ENCODE measurements around the gene ARHGAP1.

ARHGAP1 gene

DNA sequence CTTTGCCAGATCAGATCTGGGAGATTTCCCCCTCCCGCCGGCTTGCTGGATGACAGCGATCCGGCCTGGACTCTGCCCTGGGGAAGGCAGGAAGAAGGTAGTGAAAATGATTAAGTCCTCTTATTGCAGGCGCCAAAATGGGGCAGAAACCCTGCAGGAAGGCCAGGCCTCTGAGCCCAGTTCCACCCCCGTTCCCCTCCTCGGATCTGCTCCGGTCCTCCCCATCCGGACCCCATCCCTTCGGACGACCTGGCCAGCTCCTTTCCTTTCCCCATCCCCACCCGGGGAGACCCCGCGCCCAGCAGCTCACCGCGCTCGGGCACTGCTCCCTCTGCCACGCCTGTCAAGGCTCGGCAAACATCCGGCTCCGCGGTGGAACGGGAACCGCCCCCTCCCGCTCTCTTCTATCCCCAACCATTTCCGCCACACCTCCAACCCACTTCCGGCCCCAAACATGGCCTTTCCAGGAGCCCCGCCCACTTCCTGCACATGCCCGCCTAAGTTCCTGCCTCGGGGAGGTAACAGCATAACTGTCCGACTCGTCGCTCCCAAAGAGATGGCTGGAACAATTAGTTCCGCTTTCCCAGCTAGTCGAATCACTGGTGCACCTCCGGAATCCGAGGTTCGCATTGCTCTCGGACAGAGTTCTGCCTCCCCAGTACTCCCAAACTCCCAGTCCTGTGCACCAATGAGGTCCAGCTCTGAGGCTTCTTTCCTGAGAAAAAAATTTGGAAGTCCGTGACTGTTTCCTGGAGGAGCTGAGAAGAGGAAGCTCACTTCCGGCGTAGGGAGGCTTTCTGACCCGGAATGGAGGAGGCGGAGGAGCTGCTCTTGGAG lies at the start of gene ARHGAP1, which contains the start of gene ZNF408:
TSS of gene ARHGAP1 (minus strand) at position 379 of the 837 bp plus-strand sequence. CDS start 4,512 bp downstream, outside the sequence.
TSS of gene ZNF408 (plus strand) at position 791 of the 837 bp plus-strand sequence. CDS start at position 808, 17 bp downstream.
- peak; percentile 100 for DNase-seq (ENCODE audit: low read depth, low spot score)
- Histone ChIP-seq H3K9me3 (ENCODE audit: insufficient read depth, low read length) (no peaks in the 10 kb centered on the region), H3K4me1 (ENCODE audit: insufficient read depth, insufficient read length) (peaks cover 7% of the 10 kb centered on the region), H3K36me3 (ENCODE audit: insufficient read depth, insufficient read length, low read length) (peaks cover 49% of the 10 kb centered on the region), H3K27me3 (ENCODE audit: insufficient read depth, insufficient read length) (no peaks in the 10 kb centered on the region), H3K4me3 (ENCODE audit: insufficient read length, low read depth) (peak within 1 kb of the TSS; percentile 99), H3K9ac (ENCODE audit: insufficient read length, low read depth) (peak within 1 kb of the TSS; percentile 99)
- TF ChIP-seq SUZ12 (IDR thresholded peaks at IDR 0.05; ENCODE audit: extremely low read depth, insufficient read depth, insufficient read length), result no peak
- no peak for TF ChIP-seq ZNF274 (IDR thresholded peaks at IDR 0.05; ENCODE audit: low read depth, low read length)
- TF ChIP-seq YY1 (IDR thresholded peaks at IDR 0.05; ENCODE audit: insufficient read depth, insufficient read length), result no peak

DNA sequence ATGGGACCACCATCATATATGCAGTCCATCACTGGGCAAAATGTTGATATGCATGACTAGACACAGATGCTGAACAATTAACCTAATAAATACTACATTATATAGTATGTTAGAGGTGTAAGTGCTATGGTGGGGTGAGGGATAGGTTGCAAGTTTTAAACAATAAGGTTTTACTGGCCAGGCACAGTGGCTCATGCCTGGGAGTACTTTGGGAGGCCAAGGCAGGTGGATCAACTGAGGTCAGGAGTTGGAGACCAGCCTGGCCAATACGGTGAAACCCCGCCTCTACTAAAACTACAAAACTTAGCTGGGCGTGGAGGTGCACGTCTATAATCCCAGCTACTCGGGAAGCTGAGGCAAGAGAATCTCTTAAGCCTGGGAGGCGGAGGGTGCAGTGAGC lies 46.7 kb upstream of the ARHGAP1 start:
- peaks cover 91% of the 10 kb centered on the region for H3K36me3 ChIP-seq (ENCODE audit: insufficient read depth, insufficient read length, low read length)
- no peaks in the 10 kb centered on the region for H3K9me3 ChIP-seq (ENCODE audit: insufficient read depth, low read length)
- no peak overlapping the region for H3K9ac ChIP-seq (ENCODE audit: insufficient read length, low read depth)
- H3K4me1 ChIP-seq (ENCODE audit: insufficient read depth, insufficient read length), result peaks cover 4% of the 10 kb centered on the region
- no peak for DNase-seq (ENCODE audit: low read depth, low spot score)
- no peak overlapping the region for H3K4me3 ChIP-seq (ENCODE audit: insufficient read length, low read depth)
- H3K27me3 ChIP-seq (ENCODE audit: insufficient read depth, insufficient read length), result no peaks in the 10 kb centered on the region
- no peak for TF ChIP-seq ZNF274 (IDR thresholded peaks at IDR 0.05; ENCODE audit: low read depth, low read length)
- TF ChIP-seq SUZ12 (IDR thresholded peaks at IDR 0.05; ENCODE audit: extremely low read depth, insufficient read depth, insufficient read length), result no peak
- no peak for TF ChIP-seq YY1 (IDR thresholded peaks at IDR 0.05; ENCODE audit: insufficient read depth, insufficient read length)

DNA sequence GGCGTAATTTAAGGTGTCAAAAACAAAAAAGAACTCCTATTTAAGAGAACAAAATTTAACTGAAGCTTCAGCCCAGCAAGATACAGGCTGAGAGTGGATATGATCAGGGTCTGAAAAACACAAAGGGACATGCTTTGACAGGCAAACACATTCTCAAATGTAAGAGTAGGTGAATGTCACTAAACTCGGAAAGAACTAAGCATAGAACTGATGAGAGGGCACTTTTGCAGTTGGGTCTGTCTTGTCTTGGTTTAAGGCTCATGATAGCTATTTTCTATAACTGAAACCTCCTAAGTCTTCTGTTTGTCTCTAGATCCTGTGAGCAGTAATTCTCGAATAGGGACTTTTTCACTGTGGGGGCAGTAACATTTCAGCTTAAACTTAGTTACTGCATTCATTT lies 45.6 kb upstream of the ARHGAP1 start:
- Histone ChIP-seq H3K36me3 (ENCODE audit: insufficient read depth, insufficient read length, low read length) (peaks cover 91% of the 10 kb centered on the region), H3K4me1 (ENCODE audit: insufficient read depth, insufficient read length) (peaks cover 4% of the 10 kb centered on the region), H3K4me3 (ENCODE audit: insufficient read length, low read depth) (no peak overlapping the region), H3K9me3 (ENCODE audit: insufficient read depth, low read length) (no peaks in the 10 kb centered on the region), H3K27me3 (ENCODE audit: insufficient read depth, insufficient read length) (no peaks in the 10 kb centered on the region), H3K9ac (ENCODE audit: insufficient read length, low read depth) (no peak overlapping the region)
- TF ChIP-seq SUZ12 (IDR thresholded peaks at IDR 0.05; ENCODE audit: extremely low read depth, insufficient read depth, insufficient read length) (no peak), ZNF274 (IDR thresholded peaks at IDR 0.05; ENCODE audit: low read depth, low read length) (no peak), YY1 (IDR thresholded peaks at IDR 0.05; ENCODE audit: insufficient read depth, insufficient read length) (no peak)
- DNase-seq (ENCODE audit: low read depth, low spot score), result no peak

DNA sequence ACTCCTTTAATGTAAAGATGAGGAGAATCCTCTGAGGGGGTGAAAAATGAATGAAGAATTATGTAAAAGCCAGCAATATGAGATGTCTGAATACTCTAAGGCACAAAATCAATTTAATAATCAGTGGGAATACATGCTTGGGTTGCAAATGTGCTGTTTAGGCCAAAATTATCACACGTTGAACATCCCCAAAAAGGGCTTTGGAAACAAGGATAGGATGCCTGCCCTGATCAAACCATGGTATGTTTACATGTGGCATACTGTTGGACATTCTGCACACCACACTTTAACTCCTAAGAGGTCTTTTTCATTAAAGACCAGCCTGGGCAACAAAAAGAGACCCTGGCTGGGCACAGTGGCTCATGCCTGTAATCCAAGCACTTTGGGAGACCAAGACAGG lies 44.9 kb upstream of the ARHGAP1 start:
- no peak for DNase-seq (ENCODE audit: low read depth, low spot score)
- TF ChIP-seq ZNF274 (IDR thresholded peaks at IDR 0.05; ENCODE audit: low read depth, low read length) (no peak), YY1 (IDR thresholded peaks at IDR 0.05; ENCODE audit: insufficient read depth, insufficient read length) (no peak), SUZ12 (IDR thresholded peaks at IDR 0.05; ENCODE audit: extremely low read depth, insufficient read depth, insufficient read length) (no peak)
- Histone ChIP-seq H3K36me3 (ENCODE audit: insufficient read depth, insufficient read length, low read length) (peaks cover 85% of the 10 kb centered on the region), H3K4me1 (ENCODE audit: insufficient read depth, insufficient read length) (peaks cover 4% of the 10 kb centered on the region), H3K9ac (ENCODE audit: insufficient read length, low read depth) (no peak overlapping the region), H3K4me3 (ENCODE audit: insufficient read length, low read depth) (no peak overlapping the region), H3K27me3 (ENCODE audit: insufficient read depth, insufficient read length) (no peaks in the 10 kb centered on the region), H3K9me3 (ENCODE audit: insufficient read depth, low read length) (no peaks in the 10 kb centered on the region)

DNA sequence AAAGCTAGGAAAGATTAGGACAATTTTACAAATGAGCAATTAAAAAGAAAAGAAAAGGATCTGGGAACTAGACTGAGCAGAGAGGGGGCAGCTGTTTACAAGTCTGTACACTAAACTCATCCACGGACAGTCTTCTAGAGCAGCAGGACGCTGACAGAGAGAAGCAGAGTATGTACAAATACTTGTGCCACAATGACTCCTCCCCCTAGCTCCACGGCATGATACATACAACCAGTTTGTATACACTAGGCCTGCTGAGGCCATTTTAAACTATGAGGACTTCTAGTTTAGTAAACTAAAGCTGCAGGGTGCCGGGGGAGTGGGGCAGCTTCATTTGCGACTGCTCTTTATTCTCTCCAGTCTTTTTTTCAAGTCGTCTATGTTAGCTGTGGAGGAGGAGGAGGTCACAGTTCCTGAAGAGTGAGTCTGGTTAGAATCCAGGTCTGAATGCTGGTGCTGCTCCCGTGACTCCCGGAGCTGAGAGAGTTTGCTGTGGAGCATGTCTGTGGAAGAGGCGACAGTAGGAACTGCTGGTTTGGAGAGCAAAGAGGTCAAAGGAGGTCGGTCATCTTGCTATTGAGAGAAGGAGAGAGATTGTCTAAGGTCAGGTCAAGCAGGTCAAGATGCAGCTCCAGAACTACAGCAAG lies 43.4 kb upstream of the ARHGAP1 start:
- no peaks in the 10 kb centered on the region for H3K27me3 ChIP-seq (ENCODE audit: insufficient read depth, insufficient read length)
- no peaks in the 10 kb centered on the region for H3K9me3 ChIP-seq (ENCODE audit: insufficient read depth, low read length)
- peaks cover 4% of the 10 kb centered on the region for H3K4me1 ChIP-seq (ENCODE audit: insufficient read depth, insufficient read length)
- no peak for DNase-seq (ENCODE audit: low read depth, low spot score)
- no peak for TF ChIP-seq YY1 (IDR thresholded peaks at IDR 0.05; ENCODE audit: insufficient read depth, insufficient read length)
- no peak for TF ChIP-seq ZNF274 (IDR thresholded peaks at IDR 0.05; ENCODE audit: low read depth, low read length)
- no peak for TF ChIP-seq SUZ12 (IDR thresholded peaks at IDR 0.05; ENCODE audit: extremely low read depth, insufficient read depth, insufficient read length)
- peaks cover 78% of the 10 kb centered on the region for H3K36me3 ChIP-seq (ENCODE audit: insufficient read depth, insufficient read length, low read length)
- no peak overlapping the region for H3K9ac ChIP-seq (ENCODE audit: insufficient read length, low read depth)
- no peak overlapping the region for H3K4me3 ChIP-seq (ENCODE audit: insufficient read length, low read depth)

DNA sequence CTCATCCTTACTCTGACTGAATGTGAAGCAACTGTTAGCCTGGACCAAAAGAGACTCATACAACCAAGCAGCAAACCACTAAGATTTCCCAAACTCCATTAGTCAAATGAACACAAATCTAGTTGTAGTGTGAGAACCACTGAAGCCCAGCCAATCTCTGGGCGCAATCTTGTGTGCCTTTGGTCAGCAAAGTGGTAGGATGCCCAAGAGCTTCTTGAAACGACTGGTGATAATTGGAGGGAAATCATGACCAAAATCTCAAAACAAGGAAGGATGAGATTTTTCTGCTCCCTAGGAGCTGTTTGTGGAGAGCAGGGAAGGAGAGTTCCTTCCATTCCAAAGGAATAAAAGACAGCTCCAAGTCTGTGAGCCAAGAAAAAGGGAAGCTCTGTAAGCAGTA lies 42.6 kb upstream of the ARHGAP1 start:
- Histone ChIP-seq H3K36me3 (ENCODE audit: insufficient read depth, insufficient read length, low read length) (peaks cover 78% of the 10 kb centered on the region), H3K27me3 (ENCODE audit: insufficient read depth, insufficient read length) (no peaks in the 10 kb centered on the region), H3K9ac (ENCODE audit: insufficient read length, low read depth) (no peak overlapping the region), H3K4me3 (ENCODE audit: insufficient read length, low read depth) (no peak overlapping the region), H3K9me3 (ENCODE audit: insufficient read depth, low read length) (no peaks in the 10 kb centered on the region), H3K4me1 (ENCODE audit: insufficient read depth, insufficient read length) (peaks cover 7% of the 10 kb centered on the region)
- no peak for DNase-seq (ENCODE audit: low read depth, low spot score)
- no peak for TF ChIP-seq SUZ12 (IDR thresholded peaks at IDR 0.05; ENCODE audit: extremely low read depth, insufficient read depth, insufficient read length)
- no peak for TF ChIP-seq ZNF274 (IDR thresholded peaks at IDR 0.05; ENCODE audit: low read depth, low read length)
- no peak for TF ChIP-seq YY1 (IDR thresholded peaks at IDR 0.05; ENCODE audit: insufficient read depth, insufficient read length)
